NCI-H146 (cell line): ENCODE measurements around the gene ERF.
"Not testable (repeated sequence)": the region's sequence is repeated elsewhere in the genome, so short reads cannot be mapped to it uniquely, and the experiment has no call there.

Source experiments
- DNase-seq: peaks from one replicate; lab custom pipeline; 2025; lab: John Stamatoyannopoulos, UW

ERF gene

DNA sequence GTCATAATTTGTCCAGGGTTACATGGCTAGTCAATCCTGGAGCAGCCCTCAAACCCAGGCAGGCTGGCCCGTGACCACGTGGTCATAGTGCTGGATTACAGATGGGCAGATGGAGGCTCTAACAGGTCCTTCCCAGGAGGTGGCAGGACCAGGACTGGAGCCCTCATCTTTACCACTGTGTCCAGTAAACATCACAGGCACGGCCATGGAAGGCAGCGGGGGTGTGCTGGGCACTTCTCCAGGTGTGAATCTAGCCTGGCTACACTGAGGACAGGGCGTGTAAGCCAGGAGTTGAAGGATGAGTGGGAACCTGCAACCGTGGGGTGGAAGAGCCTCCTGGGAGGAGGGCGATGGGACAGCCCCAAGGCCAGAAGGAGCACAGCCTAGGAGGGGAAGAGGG, 20.2 kb upstream of the ERF start:
- DNase-seq = no peak

DNA sequence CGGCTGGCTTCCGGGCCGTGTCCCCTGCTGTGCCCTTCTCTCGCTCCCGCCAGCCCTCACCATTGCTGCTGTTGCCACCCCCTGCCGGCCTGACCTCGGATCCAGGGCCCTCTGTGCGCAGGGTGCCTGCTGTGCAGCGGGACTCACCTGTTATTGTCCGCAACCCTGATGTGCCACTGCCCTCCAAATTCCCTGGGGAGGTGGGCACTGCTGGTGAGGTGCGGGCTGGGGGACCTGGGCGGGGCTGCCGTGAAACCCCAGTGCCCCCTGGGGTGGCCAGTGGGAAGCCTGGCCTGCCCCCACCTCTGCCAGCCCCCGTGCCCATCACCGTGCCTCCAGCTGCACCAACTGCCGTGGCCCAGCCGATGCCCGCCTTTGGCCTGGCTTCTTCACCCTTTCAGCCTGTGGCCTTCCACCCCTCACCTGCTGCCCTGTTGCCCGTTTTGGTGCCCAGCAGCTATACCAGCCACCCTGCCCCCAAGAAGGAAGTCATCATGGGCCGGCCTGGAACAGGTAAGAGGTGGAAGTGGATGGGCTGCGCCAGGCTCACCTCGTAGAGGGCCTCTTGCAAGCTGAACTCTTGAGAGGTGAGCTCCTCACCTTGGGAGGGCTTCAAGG, 19.2 kb upstream of the ERF start:
- DNase-seq = no peak

DNA sequence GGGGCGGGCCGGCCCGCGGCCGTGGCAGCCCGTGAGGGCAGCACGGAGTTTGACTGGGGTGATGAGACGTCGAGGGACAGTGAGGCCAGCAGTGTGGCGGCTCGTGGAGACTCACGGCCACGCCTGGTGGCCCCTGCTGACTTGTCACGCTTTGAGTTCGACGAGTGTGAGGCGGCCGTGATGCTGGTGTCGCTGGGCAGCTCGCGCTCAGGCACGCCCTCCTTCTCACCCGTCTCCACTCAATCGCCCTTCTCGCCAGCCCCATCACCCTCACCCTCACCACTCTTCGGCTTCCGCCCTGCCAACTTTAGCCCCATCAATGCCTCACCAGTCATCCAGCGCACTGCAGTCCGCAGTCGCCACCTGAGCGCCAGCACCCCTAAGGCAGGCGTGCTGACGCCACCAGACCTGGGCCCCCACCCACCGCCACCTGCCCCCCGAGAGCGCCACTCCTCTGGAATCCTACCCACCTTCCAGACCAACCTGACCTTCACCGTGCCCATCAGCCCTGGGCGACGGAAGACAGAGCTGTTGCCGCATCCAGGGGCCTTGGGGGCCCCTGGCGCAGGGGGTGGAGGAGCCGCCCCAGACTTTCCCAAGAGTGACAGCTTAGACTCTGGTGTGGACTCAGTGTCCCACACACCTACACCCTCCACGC, 18.6 kb upstream of the ERF start:
- DNase-seq = no peak

DNA sequence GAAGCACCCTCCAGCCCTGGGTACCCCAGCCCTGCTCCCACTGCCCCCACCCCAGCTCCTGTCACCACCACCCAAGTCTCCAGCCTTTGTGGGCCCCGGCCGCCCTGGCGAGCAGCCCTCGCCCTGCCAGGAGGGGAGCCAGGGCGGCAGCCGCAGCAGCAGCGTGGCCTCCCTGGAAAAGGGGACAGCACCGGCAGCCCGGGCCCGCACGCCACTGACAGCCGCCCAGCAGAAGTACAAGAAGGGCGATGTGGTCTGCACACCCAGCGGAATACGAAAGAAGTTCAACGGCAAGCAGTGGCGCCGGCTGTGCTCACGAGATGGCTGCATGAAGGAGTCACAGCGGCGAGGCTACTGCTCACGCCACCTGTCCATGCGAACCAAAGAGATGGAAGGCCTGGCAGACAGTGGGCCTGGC, 18.1 kb upstream of the ERF start:
- no peak for DNase-seq

DNA sequence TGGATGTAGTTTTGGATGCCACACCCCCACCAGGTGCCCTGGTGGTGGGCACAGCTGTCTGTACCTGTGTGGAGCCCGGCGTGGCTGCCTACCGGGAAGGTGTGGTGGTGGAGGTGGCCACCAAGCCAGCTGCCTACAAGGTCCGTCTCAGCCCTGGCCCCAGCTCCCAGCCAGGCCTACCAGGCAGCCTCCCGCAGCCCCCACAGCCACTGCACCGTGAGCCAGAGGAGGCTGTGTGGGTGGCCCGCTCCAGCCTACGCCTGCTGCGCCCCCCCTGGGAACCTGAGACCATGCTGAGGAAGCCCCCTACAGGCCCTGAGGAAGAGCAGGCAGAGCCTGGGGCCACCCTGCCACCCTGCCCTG, 17.6 kb upstream of the ERF start:
- DNase-seq = no peak

DNA sequence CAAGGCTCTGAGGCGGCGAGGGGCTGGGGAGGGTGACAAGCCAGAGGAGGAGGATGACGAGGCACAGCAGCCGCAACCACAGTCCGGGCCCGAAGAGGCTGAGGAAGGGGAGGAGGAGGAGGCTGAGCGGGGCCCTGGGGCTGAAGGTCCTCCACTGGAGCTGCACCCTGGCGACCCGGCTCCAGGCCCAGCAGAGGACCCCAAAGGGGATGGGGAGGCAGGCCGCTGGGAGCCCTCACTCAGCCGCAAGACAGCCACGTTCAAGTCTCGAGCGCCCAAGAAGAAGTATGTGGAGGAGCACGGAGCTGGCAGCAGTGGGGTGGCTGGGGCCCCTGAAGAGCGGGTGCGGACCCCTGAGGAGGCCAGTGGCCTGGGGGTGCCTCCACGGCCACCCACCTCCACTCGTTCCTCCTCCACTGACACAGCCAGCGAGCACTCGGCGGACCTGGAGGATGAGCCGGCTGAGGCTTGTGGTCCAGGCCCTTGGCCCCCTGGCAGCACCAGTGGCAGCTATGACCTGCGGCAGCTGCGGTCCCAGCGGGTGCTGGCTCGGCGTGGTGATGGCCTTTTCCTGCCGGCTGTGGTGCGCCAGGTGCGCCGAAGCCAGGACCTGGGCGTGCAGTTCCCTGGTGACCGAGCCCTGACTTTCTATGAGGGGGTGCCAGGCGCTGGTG, 17.1 kb upstream of the ERF start:
- no peak for DNase-seq

DNA sequence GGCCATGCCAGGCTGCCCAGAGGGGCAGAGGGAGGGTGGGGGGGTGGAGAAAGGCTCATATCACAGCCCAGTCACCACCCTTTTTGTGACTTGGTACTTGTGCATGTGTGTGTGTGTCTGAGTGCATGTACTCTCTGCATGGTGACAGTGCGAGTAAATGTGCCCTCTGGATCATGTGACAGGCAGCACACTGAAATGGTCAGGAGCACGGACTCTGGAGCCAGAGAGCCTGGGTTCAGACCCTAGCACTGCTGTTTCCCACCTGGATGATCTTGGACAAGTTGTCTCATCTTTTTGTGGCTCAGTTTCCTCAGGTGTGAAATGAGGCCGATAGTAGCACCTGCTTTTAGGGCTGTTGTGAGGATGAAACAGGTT, 16.1 kb upstream of the ERF start:
- DNase-seq = no peak

DNA sequence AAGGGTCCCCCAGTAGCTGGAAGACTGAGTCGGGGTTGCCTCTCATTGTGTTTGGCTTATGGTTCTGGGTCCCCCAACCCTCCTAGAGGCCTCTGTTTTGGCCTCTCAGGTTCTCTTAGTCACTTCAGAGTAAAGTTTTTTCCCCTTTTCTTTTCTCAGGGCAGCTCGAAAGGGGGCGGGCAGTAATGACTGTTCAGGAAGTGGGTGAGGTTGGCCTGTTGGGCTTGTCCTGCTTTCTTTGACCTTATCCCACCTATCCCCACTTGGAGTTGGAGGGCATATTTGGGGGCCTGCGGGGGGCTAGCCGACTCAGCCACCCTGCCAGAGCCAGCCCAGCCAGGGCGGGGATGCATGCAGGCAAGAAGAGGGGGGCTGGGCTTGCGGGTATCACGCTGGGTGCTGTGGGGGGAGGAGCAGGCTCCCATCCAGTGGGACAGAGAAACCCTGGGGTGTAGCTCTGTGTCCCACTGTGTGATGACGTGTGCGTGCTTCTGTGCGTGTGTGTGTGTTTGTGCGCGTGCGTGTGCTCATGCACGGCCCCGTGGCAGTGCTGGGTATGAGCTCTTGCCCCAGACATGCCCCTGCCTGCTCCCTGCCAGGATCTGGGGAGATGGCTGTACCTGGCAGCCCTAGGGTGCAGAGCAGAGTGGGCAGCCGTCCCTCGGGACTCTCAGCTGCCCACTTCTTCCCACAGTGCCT, 15.6 kb upstream of the ERF start:
- no peak for DNase-seq

DNA sequence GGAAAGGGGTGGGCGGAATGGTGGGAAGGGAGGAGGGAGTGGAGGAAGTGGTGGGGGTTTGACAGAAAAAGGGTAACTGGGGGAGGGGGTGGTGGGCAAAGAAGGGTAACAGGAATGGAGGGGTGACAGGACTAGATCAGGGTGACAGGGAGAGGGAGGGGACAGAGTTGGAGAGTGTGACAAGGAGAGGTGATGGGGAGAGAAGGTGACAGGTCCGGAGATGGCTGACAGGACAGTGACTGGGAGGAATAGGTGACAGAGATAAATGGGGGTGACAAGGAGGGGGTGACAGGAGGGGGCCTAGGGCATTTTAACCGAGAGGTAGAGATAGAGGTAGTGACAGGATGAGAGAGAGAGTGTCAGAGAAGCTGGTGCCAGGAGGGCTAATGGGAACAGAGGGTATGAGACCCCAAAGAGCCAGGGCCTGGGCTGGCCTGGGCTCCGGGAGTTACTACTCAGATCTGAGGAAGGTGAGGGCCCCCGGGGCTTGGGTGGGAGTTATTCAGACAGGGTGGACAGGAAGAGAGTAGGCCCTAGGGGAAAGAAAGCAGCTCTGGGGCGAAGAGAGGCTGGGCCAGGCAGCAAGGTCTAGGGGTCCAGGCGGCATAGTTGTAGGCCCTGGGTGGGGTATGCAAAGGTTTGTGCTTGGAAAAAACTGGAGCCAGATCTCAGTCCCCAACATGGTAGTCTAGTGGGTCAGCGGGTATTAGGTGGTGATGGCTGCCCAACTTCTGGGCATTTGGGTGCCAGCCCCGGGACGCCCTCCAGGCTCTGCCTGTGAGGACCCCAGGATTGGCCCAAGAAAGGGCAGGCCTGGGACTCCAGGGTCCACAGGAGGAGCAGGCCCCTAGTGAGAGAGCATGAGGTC, 14.8 kb upstream of the ERF start:
- DNase-seq = no peak

DNA sequence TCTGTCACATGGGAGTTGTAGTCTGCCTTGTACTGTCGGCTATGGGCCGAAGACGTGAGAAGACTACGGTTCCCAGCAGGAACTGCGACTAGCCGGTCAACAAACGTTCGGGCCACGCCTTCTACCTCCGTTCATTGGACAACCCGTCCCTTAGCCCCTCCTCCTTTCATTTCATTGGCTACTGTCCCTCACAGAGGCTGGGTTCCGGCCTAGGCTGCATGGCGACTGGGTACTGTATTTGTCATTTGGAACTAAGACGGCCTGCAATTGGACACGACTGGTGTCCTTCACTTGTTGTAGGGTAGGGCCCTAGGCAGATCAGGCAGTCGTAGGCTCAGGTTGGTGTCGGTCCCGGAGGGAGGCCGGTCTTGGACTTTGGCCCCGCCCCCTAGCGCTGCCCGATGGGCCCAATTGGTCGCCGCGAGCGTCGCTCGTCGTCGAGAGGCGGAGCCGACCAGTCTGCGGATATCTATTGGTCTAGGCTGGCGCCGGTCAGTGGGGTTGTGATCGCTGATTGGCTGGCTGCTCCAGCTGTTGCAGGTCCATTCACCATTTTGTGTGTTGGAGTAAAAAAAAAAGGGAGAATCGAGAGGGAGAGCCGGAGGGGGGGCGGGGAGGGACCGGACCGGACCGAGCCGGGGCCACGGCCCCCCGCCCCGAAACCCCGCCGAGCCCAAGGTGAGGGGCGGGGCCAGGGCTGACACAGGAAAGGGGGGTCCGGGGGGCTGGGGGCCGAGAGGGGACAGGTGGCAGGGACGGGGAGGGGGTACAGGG, 14.0 kb upstream of the ERF start, which contains the start of gene CIC:
TSS of gene CIC (plus strand) at position 549 of the 774 bp plus-strand sequence. CDS start 2,532 bp downstream, outside the sequence.
- DNase-seq = peak; percentile 100

DNA sequence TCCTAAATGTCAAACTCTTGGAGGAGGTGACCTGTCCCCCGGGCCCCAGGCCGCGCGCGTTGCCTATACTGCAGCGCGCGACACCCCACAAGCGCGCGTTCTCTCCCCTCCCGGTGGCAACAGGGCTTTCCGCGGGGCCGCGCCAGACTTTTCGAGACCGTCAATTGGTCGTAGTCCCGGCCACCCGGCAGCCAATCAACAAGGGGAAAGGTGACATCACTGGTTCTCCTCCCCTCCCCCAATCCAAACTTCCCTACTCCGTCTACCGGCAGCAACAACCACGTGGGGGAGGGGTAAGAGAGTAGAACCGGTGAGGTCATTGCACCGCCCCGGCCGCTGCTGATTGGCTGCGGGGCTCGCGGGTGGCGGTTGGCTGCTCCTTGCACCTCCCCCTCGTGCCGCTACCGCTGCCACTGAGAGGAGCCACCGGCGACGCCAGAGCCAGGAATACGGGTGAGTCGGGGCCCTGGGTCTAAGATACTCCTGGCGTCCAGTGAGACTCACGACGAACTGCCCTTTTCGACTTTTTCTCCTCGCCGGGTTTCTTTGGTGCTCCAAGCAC, 13.3 kb upstream of the ERF start:
- peak; percentile 100 for DNase-seq

DNA sequence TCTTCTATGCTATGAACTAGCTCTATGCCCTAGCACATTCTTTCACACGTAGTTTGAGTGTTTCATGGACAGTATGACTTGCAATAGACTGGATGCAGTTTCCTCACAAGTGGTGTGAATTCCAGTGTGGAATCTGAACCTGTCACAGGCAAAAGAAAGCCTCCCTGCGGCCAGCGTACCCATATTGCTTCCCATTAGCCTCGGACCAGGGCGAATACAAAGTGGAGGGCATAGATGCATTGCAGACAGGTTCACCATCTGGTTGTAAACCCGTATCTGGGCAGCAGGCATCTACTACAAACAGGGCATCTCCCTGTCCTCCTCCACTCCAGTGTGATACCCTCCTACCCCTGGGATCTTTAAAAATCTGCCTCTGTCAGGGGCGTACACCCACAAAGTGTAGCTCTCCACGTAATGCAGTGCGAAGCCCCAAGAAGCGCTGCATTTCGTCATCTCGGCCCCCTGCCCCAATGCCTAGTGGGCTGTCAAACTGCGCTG, 12.8 kb upstream of the ERF start:
- peak; percentile 46 for DNase-seq

DNA sequence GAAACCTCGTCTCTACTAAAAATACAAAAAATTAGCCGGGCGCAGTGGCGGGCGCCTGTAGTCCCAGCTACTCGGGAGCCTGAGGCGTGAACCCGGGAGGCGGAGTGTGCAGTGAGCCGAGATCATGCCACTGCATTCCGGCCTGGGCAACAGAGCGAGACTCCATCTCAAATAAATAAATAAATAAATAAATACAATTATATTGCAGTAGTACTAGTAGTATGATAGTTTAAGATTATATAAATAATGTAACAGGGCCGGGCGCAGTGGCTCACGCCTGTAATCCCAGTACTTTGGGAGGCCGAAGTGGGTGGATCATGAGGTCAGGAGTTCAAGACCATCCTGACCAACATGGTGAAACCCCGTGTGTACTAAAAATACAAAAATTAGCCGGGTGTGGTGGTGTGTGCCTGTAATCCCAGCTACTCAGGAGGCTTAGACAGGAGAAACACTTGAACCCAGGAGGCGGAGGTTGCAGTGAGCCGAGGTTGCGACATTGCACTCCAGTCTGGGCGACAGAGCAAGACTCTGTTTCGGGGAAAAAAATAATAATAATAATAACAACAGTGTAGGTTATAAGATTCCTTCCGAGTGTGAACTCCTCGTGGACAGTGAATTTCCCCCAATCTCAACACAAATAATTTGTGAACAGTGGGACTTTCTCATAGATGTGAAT, 12.1 kb upstream of the ERF start:
- not testable (repeated sequence) for DNase-seq

DNA sequence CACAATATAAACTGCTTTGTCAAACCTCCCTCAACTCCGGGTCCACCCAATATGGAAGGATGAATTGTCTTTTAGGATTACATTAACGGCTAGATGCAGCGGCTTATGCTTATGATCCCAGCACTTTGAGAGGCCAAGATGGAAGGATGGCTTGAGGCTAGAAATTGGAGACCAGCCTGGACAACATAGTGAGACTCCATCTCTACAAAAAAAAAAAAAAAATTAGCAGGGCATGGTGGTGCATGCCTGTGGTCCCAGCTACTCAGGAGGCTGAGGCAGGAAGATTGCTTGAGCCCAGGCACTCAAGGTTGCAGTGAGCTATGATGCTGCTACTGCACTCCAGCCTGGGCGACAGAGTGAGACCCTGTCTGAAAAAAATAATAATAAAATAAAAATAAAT, 11.2 kb upstream of the ERF start:
- DNase-seq = not testable (repeated sequence)

DNA sequence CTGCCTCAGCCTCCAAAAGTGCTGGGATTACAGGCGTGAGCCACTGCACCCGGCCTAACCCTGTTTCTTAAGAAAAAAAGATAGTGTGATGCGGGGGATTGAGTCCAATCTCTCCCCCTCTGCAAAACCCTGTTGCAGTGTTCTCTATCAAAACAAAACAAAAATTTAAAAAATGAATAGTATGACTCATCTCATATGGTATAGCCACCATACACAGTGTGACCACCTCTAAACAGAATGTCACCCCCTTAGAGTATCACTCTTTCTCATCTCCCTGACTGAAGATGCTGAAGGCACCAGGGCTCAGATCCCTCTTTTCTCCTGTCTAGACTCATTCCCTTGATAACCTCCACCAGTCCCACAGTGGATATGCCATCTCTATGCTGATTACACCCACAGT, 6.8 kb upstream of the ERF start:
- DNase-seq = no peak

DNA sequence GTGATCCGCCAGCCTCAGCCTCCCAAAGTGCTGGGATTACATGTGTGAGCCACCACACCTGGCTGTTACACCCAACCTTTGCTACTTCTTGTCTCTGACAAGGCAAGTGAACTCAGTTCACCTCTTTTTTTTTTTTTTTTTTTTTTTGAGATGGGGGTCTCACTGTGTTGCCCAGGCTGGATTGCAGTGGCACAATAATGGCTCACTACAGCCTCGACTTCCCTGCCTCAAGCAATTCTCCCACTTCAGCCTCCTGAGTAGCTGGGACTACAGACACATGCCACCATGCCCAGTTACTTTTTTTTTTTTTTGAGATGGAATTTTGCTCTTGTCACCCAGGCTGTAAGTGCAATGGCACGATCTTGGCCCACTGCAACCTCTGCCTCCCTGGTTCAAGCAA, 2.9 kb upstream of the ERF start:
- DNase-seq = not testable (repeated sequence)

DNA sequence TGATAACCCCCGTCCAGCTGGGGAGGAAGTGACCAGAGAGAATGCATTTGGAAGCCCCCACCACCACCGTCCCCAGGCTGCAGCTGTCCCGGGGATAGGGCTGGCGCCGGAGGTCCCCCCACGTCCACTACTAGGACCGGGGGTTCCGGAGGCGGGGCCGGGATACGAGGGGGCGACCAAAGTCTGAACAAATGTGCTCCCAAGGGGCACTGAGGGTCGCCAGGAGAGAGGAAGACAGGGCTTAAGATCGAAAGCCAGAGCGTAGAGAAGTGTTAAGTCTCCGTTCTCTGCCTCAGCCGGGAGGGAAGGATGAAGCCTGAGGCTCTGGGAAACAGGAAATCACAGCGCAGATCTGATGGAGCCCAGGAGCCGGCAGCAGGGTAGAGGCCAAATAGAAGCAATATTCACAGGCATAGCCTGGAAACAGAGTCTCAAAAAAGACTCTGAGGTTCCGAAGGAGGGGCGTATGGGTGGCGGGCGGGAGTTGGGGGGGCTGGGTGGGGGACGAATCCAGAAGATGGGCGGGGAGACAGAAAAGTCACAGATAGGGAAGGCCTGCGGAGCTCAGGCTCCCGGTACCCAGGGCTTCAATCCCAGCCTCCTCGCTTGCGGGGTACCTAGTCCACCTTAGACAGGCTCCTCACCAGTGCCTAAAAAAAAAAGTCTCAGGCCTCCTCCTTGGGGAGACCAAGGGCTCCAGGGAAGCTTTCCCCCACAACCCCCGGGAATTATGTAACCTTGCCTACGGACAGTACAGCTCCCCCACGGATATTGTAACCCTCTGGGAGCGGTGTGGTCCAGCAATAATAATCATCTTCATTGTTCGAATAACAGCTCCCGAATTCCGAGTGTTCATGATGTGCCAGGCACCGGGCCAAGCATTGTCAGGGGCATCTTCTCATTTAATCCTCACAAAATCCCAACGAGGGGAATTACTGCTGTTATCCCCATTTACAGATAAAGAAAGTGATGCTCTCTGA, 1.1 kb upstream of the ERF start:
- DNase-seq = peak; percentile 60

DNA sequence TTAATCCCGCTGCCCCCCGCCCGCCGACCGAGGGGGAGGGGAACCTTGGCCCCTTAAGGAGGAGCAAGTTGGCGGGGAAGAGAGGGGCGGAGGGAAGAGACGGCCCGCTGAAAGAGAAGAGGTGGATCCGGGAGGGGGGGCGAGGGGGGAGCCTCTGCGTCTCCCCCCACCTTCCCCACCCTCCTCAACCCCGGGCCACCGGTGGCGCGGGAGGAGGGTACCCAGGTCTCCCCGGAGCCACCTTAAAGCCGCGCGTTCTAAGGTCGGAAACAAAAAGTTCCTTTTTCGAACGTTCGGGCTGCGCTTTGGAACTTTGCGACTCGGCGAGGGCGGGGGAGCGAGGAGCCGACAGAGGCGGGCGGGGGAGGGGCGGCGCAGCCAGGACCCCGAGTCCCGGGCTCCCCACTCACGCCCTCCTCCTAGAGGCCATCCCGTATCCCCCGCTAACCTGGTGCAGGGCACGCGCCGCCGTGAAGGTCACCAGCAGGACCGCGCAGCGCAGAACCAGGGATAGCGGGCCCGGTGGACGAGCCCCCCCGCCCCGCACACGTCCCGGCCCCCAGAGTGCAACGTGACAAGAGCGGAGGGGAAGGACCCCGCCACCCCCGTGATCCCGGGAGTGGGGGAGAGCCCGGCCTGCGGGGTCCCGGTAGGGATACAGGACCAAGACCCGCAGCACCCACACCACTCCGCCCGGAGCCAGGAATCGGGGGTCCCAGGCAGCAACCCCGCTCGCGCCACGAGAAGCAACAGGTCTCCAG, 659 bp downstream of the ERF start:
- DNase-seq = peak; percentile 57
